ENCODE data around the gene ETNPPL.

ETNPPL gene

DNA sequence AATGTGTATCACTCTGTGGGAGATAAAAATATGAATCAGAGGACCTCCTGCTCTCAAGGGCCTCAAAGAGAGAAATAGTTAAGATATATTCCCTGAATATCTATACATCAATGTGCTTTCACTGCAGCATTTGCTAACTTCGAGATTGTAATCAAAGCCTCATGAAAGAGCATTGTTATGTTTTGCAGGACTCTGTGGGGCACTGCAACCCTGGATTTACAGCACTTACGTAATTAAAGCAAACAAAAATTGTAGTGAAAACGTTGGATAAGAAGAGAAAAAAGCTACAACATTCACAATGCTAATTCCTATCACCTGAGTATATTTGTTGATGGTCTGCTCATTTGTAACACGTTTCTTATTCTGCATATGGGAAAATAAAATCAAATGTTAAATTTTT is 48.0 kb downstream of the ETNPPL start:
- TF ChIP-seq, protein P1, sequence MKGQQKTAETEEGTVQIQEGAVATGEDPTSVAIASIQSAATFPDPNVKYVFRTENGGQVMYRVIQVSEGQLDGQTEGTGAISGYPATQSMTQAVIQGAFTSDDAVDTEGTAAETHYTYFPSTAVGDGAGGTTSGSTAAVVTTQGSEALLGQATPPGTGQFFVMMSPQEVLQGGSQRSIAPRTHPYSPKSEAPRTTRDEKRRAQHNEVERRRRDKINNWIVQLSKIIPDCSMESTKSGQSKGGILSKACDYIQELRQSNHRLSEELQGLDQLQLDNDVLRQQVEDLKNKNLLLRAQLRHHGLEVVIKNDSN (IDR thresholded peaks at IDR 0.05) = no peak

GRCh38 chr4:108709722-108710121 is 53.1 kb downstream of the ETNPPL start:
- TF ChIP-seq YY1 (IDR thresholded peaks at IDR 0.05; ENCODE audit: low read depth) = no peak
- no peak for TF ChIP-seq TAF1 (IDR thresholded peaks at IDR 0.05; ENCODE audit: low read depth)
- TF ChIP-seq TEAD4 (IDR thresholded peaks at IDR 0.05) = no peak
- TF ChIP-seq CREB1 (IDR thresholded peaks at IDR 0.05; ENCODE audit: low read depth) = no peak
- TF ChIP-seq EGR1 (IDR thresholded peaks at IDR 0.05) = no peak
- TF ChIP-seq, protein P2, sequence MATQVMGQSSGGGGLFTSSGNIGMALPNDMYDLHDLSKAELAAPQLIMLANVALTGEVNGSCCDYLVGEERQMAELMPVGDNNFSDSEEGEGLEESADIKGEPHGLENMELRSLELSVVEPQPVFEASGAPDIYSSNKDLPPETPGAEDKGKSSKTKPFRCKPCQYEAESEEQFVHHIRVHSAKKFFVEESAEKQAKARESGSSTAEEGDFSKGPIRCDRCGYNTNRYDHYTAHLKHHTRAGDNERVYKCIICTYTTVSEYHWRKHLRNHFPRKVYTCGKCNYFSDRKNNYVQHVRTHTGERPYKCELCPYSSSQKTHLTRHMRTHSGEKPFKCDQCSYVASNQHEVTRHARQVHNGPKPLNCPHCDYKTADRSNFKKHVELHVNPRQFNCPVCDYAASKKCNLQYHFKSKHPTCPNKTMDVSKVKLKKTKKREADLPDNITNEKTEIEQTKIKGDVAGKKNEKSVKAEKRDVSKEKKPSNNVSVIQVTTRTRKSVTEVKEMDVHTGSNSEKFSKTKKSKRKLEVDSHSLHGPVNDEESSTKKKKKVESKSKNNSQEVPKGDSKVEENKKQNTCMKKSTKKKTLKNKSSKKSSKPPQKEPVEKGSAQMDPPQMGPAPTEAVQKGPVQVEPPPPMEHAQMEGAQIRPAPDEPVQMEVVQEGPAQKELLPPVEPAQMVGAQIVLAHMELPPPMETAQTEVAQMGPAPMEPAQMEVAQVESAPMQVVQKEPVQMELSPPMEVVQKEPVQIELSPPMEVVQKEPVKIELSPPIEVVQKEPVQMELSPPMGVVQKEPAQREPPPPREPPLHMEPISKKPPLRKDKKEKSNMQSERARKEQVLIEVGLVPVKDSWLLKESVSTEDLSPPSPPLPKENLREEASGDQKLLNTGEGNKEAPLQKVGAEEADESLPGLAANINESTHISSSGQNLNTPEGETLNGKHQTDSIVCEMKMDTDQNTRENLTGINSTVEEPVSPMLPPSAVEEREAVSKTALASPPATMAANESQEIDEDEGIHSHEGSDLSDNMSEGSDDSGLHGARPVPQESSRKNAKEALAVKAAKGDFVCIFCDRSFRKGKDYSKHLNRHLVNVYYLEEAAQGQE (IDR thresholded peaks at IDR 0.05; ENCODE audit: low read depth) = no peak
- TF ChIP-seq FOXM1 (IDR thresholded peaks at IDR 0.05; ENCODE audit: borderline replicate concordance, low read depth) = no peak
- TF ChIP-seq CEBPB (IDR thresholded peaks at IDR 0.05) = no peak
- no peak for TF ChIP-seq NFIC (IDR thresholded peaks at IDR 0.05)
- no peak for TF ChIP-seq ZBTB7A (IDR thresholded peaks at IDR 0.05; ENCODE audit: low read depth)
- TF ChIP-seq RAD21 (IDR thresholded peaks at IDR 0.05; ENCODE audit: low read depth) = no peak
- TF ChIP-seq EP300 (IDR thresholded peaks at IDR 0.05; ENCODE audit: borderline replicate concordance) = no peak
- TF ChIP-seq, protein P1 (IDR thresholded peaks at IDR 0.05) = no peak
- TF ChIP-seq MAX (IDR thresholded peaks at IDR 0.05) = no peak
- TF ChIP-seq TCF12 (IDR thresholded peaks at IDR 0.05; ENCODE audit: low read depth) = no peak

DNA sequence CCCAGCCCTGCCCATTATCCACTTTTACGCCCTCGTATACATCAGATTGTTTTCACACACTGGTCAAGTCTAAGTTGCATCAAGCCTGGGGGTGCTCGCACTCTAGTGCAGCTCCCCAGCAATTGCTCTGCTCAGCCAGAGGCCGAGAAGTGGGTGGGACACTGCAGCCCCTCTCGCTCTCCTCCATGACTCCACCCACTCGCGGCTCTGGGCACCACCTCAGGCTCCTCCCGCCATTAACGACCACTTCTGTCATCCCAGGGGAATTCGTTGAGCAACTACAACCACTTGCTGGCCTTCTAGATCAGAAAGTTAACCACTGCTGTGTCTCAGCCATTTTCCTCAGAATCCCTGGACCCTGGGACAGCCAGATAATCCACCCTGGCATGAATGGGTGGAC is 53.6 kb downstream of the ETNPPL start:
- TF ChIP-seq FOXM1 (IDR thresholded peaks at IDR 0.05; ENCODE audit: borderline replicate concordance, low read depth) = no peak

- TF ChIP-seq FOXM1 (IDR thresholded peaks at IDR 0.05; ENCODE audit: borderline replicate concordance, low read depth) (no peak), YY1 (IDR thresholded peaks at IDR 0.05; ENCODE audit: low read depth) (no peak), TAF1 (IDR thresholded peaks at IDR 0.05; ENCODE audit: low read depth) (no peak), EP300 (IDR thresholded peaks at IDR 0.05; ENCODE audit: borderline replicate concordance) (no peak), TEAD4 (IDR thresholded peaks at IDR 0.05) (no peak), CREB1 (IDR thresholded peaks at IDR 0.05; ENCODE audit: low read depth) (no peak), ZBTB7A (IDR thresholded peaks at IDR 0.05; ENCODE audit: low read depth) (no peak), TCF12 (IDR thresholded peaks at IDR 0.05; ENCODE audit: low read depth) (no peak), NFIC (IDR thresholded peaks at IDR 0.05) (no peak), RAD21 (IDR thresholded peaks at IDR 0.05; ENCODE audit: low read depth) (no peak), CEBPB (IDR thresholded peaks at IDR 0.05) (no peak), EGR1 (IDR thresholded peaks at IDR 0.05) (no peak), MAX (IDR thresholded peaks at IDR 0.05) (no peak)
- TF ChIP-seq, protein P1 (IDR thresholded peaks at IDR 0.05) = no peak
- TF ChIP-seq, protein P2 (IDR thresholded peaks at IDR 0.05; ENCODE audit: low read depth) = no peak
Measured at GRCh38 chr4:108706289-108706688, 56.6 kb downstream of the ETNPPL start.

DNA sequence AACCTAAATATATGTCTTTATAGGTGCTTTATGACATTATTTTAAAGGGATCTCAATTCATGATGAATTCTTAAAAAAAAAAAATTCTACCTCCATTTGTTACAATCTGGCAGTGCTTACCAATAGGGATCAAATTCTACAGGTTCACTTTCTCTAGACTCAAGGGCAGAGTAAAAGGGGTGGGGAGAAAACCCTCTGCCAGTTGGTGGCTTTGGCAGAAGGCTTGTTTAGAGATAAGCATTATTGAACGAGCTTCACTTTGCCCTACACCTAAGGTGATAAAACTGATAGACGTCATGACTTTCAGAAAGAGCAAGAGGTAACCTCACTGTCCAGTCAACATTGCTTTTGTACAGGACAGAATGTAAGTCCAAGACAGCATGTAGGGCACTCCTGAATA is 58.9 kb downstream of the ETNPPL start:
- TF ChIP-seq EGR1 (IDR thresholded peaks at IDR 0.05) (no peak), TEAD4 (IDR thresholded peaks at IDR 0.05) (no peak), MAX (IDR thresholded peaks at IDR 0.05) (no peak), EP300 (IDR thresholded peaks at IDR 0.05; ENCODE audit: borderline replicate concordance) (no peak), RAD21 (IDR thresholded peaks at IDR 0.05; ENCODE audit: low read depth) (no peak), ZBTB7A (IDR thresholded peaks at IDR 0.05; ENCODE audit: low read depth) (no peak), TAF1 (IDR thresholded peaks at IDR 0.05; ENCODE audit: low read depth) (no peak), CEBPB (IDR thresholded peaks at IDR 0.05) (no peak), TCF12 (IDR thresholded peaks at IDR 0.05; ENCODE audit: low read depth) (no peak), CREB1 (IDR thresholded peaks at IDR 0.05; ENCODE audit: low read depth) (no peak), YY1 (IDR thresholded peaks at IDR 0.05; ENCODE audit: low read depth) (no peak), FOXM1 (IDR thresholded peaks at IDR 0.05; ENCODE audit: borderline replicate concordance, low read depth) (no peak), NFIC (IDR thresholded peaks at IDR 0.05) (no peak)
- TF ChIP-seq, protein P1 (IDR thresholded peaks at IDR 0.05) = no peak
- TF ChIP-seq, protein P2 (IDR thresholded peaks at IDR 0.05; ENCODE audit: low read depth) = no peak

All from Ishikawa (cell line).